GM21825 (cell line): ENCODE measurements around the gene WDR36.

Source experiments
- ATAC-seq: cut with Tn5 transposase; IDR thresholded peaks from one replicate; pipeline ENCODE4 v1.9.1; 2021; ENCODE audit warnings: mild to moderate bottlenecking, moderate library complexity; ENCODE audit not compliant: unreplicated experiment

WDR36 gene

DNA sequence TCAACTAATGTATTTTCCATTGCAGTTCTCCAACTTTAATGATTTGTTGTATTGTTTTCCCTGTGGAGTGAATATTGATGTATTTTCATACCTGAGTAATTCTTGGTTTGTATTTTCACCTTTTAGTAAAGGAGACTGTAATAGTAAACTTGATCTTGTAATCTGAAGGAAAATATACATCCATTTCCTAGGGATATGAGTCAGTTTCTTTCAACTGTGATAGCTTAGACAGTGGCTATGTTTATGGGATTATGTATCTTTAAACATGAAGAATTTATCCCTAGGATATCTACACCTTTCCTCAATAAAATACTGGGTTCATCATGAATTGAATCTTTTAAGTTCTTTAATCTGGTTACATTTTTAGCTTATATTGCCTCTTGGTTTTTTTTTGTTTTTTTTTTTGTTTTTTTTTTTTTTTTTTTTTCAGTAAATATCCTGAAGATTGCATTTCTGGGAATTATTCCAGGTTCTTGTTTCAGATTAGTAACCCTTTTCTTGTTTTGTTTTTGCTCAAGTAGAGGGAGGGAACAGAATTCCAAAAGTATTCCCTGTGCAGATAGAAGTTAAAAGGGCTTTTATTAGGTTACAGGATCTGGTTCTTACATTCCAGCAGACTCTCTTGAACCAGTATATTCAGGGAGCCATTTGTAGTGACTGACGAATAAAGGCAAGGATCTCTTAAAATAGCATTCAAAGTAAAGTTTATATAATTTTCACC lies 7.1 kb downstream of the WDR36 start:
- ATAC-seq = no peak

DNA sequence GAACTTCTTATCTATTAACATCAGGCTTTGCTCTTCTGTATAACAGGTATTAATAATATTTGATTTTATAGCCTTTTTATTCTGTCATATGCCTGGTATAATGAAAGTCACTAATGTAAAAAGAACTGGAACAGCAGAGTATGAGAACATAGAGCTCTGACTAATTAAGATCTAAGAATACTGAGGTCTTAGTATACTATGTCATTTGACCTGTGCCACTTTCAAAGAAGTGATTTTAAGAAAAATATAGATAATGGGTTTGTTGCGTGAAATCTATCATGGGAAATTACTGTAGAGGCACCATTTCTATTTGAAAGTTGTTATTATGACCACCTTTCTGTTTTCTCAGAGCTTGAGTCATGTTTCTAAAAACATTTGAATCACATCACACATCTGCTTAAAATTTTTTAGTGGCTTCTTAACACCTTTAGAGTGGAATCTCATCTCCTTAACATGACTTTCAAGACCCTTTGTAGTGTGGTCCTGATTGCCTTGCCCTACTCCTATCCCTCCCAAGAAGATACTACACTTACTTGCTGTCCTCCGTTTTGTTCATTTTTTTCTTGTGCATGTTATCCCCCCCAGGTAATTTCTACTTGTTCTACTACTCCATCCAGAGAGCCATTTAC lies 14.3 kb downstream of the WDR36 start:
- ATAC-seq = no peak

DNA sequence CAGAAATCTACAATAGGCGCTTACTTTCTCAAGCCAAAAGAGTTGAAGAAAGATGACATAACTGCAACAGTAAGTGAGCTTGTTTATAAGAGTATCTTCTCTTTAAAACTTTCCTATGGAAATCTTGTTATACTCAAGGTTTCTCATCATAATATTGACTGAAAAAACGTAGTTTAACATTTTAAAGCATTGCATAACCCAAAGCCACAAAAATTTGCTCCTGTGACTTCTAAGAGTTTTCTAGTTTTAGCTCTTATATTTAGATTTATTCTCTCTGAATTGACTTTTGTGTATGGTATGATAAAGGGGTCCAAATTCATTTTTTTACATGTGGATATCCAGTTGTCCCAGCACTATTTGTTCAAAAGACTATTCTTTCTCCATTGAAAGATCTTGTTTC lies 15.2 kb downstream of the WDR36 start:
- ATAC-seq = no peak

DNA sequence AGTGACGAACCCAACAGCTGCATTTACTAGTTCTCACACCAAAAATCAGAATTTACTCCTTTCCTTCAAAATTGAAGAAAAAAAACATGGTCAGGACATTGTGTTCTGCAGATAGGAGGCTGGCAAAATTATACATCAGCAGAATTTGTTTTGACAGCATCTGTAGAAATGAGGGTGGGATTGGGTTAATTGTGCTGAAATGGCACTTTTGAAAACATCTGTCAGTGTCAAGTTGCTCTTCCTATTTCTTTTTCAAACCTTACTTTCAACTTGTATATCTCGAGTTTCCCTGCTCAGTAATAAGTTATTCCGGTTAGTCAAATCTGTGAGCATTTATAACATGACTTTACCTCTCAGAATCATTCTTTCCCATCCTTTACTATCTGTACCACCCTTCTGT lies 19.8 kb downstream of the WDR36 start:
- no peak for ATAC-seq

DNA sequence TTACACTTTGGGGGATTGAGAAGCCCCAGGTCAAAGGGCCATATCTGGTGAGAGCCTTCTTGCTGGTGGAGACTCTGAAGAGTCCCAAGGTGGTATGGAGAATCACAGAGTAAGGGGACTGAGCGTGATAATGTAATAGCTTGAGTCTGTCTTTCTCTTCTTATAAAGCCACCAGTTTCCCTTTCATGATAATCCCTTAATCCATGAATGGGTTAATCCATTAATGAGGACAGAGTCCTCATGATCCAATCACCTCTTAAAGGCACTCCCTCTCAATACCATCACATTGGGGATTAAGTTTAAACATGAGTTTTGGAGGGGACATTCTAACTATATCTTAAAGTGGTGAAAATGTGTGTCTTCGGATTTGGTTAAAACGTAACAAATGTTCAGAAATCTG lies 21.5 kb downstream of the WDR36 start:
- ATAC-seq = no peak

DNA sequence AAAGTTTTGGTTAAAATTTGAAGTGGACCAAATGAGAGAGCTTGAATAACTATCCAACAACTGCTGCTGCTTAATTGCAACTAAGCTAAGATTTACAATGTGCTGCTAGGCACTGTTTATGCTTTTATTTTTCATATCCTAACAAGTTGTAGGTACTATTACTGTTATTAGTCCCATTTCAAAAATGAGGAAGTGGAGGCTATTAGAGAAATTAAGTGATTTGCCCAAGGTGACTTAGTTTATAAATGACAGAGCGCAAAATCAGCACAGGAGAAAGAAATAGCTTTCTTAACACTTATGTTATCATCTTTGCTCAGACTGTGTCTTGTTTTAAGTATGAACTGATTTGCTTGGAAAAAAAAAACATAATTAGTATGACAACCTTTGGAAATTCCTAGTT lies 23.1 kb downstream of the WDR36 start:
- no peak for ATAC-seq

DNA sequence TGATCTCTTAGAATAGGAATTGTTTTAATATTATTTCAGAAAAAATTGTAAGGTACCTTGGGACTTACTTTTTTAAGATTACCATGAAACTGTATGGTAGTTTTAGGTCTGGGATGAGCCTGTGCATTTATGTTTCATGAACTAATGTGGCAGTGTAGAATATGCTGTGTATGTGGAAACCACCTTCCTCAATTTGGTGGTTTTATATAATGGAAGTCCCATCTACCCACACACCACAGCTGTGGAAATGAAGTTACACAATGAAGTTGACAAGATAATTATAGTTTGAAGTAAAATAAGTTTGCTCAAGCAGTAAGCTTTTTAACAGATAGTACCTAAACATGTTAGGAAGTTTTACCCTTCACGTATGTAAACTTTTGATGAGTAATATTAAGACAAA lies 24.4 kb downstream of the WDR36 start:
- ATAC-seq = no peak

DNA sequence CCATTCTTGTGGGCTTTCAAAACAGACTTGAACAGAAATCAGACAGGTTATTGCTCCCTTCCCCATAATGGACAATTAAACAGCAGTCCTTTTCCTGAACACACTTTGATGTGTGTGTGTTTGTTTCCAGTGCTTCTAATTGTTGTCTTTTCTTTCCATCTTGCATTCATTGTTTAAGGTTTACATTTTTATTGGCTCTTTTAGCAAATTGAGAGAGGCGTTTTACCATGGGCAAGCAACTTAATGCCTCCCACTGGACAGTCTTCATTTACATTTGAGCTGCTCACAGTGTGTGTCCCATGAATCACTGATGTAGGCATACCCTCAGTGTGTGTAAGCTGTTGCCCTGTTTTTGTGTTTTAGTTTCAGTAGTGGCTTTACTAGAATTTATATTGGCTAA lies 25.0 kb downstream of the WDR36 start:
- no peak for ATAC-seq

DNA sequence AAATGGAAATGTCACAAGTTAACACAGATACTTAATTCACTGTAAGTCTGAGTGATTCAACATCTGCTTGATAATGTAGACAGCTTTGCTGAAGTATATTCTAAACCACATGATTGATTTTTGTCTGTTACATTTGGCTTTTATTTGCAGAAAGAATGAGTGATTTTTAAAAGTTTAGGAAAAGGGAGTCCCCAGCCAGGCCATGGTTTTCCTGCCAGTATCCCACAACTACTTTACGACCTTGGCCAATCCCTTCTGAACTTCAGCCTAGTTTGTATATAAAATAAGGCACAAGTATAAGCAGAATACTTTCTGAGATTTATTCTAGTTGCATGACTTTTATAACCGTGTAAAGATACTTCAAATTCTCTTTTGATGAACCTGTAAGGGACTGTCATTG lies 27.1 kb downstream of the WDR36 start:
- no peak for ATAC-seq

DNA sequence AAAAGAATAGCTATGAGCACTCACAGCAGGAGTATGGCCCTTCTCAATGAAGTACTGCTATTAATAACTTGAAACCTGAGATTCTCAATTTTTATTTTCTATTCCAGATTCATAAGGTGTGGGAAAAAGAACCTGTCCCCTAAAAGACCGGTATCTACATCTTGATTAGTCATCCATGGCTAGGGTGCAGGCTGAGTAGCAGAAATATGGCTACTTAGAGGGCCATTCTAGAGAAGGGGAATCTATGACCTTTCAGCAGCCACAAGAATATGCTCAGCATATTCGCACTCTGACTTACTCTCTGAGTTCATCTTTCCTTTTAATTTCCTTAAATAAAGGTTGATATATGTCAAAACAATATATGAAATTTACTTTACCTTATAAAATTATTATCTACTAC lies 27.7 kb downstream of the WDR36 start:
- no peak for ATAC-seq

DNA sequence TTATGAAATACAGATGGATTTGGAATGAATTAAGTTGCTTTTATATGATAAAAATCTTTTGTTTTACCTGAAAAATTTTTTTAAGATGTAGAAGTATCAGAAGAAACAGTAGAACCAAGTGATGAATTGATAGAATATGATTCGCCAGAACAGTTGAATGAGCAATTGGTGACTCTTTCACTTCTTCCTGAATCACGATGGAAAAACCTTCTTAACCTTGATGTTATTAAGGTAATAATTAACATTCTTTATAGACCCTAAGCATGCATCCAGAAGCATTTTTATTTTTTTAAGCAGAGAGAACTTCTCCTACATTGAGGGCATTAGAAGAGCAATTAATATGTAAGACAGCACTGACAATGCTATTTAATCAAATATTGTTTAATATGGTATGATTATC lies 28.8 kb downstream of the WDR36 start:
- no peak for ATAC-seq

DNA sequence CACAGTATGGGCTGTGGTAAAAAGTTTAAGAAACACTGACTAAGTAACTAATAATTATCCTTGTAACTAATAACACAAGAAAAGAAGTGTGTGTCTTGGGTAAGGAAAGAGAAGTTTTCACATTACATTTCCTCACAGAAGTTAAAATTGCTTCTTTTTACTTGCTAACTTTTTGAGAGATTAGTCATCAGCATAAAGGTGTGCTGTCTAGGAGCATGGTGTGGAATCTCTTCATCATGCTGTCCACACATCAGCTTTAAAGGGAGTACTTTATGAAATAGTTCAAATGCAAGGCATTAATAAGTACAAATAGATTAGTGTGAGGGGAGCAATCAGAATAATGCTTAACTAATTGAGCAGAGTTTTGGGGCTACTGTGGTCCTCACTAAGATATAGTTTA lies 29.8 kb downstream of the WDR36 start:
- no peak for ATAC-seq

DNA sequence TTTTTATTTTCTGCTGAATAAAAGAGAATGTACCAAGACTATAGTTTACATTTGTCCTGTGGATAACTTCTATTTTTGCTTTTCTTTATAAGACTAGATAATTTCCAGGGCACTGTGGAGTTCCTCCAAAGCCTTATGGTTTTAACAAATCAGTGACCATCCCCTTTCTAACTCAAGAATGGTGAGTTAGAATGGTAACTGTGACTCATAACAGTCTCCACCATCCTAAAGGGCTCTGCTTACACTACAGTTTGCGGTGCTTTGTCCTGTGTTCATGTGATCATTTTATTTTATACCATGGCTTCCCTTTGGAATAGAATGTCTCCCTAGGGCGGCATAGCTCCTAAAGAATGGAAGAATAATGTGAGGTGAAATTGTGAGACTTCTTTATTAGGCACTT lies 30.2 kb downstream of the WDR36 start:
- ATAC-seq = no peak

DNA sequence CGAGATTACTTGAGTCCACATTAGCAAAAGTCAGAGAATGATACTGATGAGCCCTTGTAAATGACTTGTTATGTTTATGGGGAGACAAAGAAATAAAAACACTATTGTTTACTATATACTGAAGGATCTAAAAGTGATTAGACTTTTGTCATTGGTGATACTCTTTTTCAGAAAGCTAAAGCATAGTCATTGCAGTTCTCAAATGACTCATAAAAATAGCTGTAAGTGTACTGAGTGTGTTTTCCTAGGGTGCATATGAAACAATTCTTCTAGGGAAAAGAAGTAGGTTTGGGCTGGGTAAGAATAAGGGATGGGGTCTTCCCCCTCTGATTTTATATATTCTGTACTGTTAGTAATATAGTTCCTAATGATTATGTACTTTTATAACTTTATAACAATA lies 32.6 kb downstream of the WDR36 start:
- ATAC-seq = no peak

DNA sequence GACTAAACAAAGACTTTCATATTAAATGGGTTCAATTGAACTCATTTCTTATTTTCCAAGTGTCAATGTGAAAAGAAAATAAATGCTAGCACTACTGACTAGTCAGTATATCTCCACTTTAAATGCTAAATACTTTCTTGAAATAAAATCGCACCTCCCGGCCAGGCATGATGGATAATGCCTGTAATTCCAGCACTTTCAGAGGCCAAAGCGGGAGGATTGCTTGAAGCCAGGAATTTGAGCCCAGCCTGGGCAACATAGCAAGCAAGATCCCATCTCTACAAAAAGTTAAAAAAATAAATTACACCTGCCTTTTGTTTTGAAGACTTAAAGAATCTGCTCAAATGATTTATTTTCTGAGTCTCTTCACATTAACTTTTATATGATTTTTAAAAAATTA lies 34.7 kb downstream of the WDR36 start:
- no peak for ATAC-seq

DNA sequence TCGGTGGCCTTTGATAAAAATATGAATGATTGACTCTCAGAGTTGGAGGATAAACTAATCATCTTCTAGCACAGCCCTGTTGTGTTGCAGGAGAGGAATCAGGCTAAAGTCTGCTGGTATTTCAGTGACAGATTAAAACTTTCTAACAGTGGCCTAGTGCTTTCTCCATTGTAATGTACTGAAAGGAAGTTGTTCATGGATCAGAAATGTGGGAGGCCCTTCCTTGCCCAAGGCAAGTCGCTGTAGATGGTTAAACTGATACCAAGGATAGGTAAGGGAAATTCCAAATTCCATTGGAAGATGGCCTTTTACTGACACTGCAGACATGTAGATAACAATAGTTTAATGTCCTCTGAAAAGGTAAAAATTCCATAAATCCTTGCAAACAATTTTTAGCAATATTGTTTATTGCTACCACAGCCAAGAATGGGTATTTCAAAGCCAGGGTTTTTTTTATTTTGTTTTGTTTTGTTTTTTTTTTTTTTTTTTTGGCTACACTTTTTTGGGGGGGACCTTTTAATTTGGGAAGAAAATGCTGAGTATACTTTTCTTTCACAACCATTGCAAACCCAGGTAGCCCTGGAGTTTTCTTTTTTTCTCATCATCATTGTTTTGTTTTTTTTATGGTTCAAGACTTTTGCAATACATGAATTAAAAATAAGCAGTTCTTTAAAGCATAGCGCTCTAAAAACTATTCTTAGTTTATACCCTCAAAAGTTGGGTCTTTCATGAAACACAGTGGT lies 35.5 kb downstream of the WDR36 start:
- ATAC-seq = no peak

DNA sequence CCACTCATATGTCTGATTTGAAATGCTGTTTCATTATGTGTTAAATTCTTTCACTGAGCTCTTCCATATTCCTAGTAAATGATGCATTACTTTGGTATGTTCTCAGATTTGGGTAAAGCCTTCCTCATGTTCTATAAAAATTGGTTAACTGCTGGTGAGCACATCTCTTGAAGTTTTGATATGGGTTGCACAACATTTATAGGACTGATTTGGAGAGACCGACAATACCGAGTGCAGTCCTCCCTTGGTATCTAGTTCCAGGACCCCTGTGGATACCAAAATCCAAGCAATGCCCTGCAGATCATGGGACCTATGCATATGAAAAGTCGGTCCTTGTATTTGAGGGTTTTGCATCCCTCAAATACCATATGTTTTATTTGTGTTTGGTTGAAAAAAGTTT lies 37.8 kb downstream of the WDR36 start:
- no peak for ATAC-seq

DNA sequence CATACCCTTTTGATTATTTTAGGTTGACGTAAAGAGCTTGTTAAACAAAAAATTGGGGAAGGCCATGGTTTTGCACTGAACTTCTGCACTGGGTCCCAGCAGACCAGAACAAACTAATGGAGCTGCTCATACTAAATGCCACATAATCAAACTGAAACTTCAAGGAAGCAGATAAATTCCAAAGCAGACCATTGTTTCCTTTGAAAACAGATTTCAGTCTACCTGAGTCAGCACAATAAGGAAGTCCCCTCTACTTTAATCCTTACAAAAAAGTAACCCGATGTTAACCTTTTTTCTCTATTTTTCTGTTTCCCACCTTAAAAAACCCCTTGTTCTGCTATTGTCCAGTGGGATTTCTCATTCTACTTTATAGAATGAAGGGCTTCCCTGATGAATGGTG lies 39.2 kb downstream of the WDR36 start:
- no peak for ATAC-seq

DNA sequence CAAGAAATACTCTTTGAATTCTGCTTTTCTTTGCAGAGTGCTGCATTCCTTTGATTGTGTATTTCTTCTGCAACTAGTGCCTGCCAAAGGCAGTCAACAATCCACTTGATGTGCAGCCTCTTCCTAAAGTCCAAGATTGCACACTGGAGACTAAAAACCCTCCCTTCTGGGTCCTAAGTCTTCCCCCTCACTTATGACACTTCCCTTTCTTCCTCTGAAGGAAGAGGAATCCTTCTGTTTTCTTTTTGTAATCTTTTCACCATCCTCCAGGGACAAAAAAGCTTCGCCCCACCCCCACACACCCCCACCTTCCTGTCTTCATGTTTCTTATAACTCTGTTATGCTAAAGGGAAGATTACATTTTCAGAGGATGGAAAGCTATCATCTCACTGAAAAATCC lies 39.9 kb downstream of the WDR36 start:
- no peak for ATAC-seq

DNA sequence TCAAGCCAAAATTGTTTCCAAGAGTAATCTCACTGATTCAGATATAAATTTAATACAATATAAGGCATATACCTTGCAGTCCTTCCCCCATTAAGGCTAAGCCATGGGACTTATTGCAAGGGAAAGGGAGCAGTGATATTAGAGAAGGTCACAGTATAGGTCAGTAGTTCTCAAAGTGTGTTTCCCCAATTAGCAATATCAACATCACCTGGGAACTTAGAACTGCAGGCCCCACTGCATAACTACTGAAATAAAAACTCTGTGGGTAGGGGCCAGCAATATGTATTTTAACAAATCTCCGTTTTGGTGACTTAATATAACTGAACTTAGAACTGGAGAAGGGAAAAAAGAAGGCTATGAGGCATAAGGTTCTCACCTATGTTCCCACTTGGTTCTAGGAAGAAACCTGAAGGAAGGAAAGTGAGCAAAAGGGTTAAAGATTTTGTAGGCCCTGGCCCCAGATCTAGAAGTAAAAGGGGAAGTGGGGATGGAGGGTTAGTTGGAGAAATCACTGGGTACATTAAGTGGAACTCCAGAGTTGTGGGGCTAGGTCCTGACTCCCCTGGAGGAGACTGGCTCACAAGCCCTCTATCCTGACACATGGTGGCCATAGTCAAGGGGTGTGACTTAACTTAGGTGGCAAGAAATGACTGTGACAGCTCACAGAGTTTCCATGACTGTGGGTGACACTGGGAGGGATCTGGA lies 40.7 kb downstream of the WDR36 start:
- no peak for ATAC-seq

DNA sequence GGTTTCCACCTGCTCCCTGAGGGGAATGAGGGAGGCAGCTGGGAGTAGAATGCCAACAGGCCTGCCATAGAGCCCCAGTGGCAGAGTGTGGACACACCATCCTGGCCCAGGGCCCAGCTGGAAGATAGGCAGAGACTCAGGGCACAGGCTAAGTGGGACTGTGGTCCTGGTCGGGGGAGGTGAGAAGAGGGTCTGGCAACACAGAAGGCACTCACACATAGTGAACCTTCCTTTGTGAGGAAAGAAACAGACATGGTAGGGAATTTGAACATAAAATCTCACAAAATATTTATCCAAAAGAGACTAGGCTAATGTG lies 41.2 kb downstream of the WDR36 start:
- no peak for ATAC-seq

DNA sequence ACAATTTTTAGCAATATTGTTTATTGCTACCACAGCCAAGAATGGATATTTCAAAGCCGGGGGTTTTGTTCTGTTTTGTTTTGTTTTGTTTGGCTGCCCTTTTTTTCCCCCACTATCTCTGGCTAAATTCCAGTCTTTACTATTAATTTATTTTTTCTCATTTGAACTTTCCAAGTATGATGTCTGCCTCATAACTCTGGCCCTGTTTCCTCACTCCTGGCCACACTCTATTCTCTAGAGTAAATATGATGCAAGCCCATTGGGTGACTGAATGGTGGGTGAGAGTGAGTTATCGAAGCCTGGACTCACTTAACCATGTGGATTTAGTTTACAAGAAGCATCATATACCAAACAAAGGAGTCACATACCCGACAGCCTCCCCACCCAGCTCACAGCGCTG lies 41.9 kb downstream of the WDR36 start:
- no peak for ATAC-seq
